PC-9 (cell line): Measurements from ENCODE around the gene TMSB4X. TPM values are rescaled to one million over a fixed set of nuclear protein-coding genes. Genes with fewer than 3 reads are reported as not detected.

Experiments used
- BruUV-seq: library from RNA; stranded (reverse); fragments of 400-500 nt; replicated peaks from 2 replicates; lab custom pipeline; 2021; lab: Mats Ljungman, UMichigan
- CTCF ChIA-PET: fragments of 300-600 bp; sonication (Branson Sonifier 250); formaldehyde crosslinking; loops from one replicate; lab custom pipeline; 2022; ENCODE audit warnings: antibody characterized with exemption; lab: Charles Lee
- POLR2A ChIA-PET: fragments of 300-600 bp; sonication (Branson Sonifier 250); formaldehyde crosslinking; loops from one replicate; lab custom pipeline; 2022; ENCODE audit warnings: antibody characterized with exemption; ENCODE audit not compliant: unreplicated experiment; lab: Charles Lee
- DNase-seq, 2 experiments: peaks; one replicate each; pipeline versions ENCODE4 v3.0.0 to v3.0.0-alpha.2; 2015 to 2022; ENCODE audit warnings: mixed read lengths in 1 of 2
- H2AFZ ChIP-seq: fragments of 200-600 bp; sonication (generic); 2 replicates; pipeline ENCODE4 v1.8.1; 2017; ENCODE audit warnings: antibody characterized with exemption
- H3F3A ChIP-seq: fragments of 200-600 bp; sonication (generic); 2 replicates; pipeline ENCODE4 v1.8.1; 2017; ENCODE audit warnings: antibody characterized with exemption, mild to moderate bottlenecking, low read depth; ENCODE audit not compliant: insufficient read depth
- H3K27ac ChIP-seq: fragments of 200-600 bp; sonication (generic); 2 replicates; pipeline ENCODE4 v1.6.1; 2016; ENCODE audit warnings: mixed run types
- H3K27me3 ChIP-seq: fragments of 200-600 bp; sonication (generic); 2 replicates; pipeline ENCODE4 v1.6.1; 2016; ENCODE audit warnings: low read depth, mixed run types; ENCODE audit not compliant: insufficient read depth
- H3K36me3 ChIP-seq: fragments of 200-600 bp; sonication (generic); 2 replicates; pipeline ENCODE4 v1.6.1; 2016; ENCODE audit warnings: low read depth, mixed run types
- H3K4me1 ChIP-seq: fragments of 200-600 bp; sonication (generic); replicated peaks from 2 replicates; pipeline ENCODE4 v1.6.1; 2016; ENCODE audit warnings: mixed run types; ENCODE audit not compliant: insufficient read depth
- H3K4me2 ChIP-seq: fragments of 200-600 bp; sonication (generic); 2 replicates; pipeline ENCODE4 v1.6.1; 2017; ENCODE audit warnings: mixed run types
- H3K4me3 ChIP-seq: fragments of 200-600 bp; sonication (generic); 2 replicates; pipeline ENCODE4 v1.6.1; 2016; ENCODE audit warnings: mixed run types
- H3K79me2 ChIP-seq: fragments of 200-600 bp; sonication (generic); 2 replicates; pipeline ENCODE4 v1.6.1; 2017; ENCODE audit warnings: low read depth, mixed run types
- H3K9me2 ChIP-seq: fragments of 200-600 bp; sonication (generic); 2 replicates; pipeline ENCODE4 v1.8.1; 2017; ENCODE audit warnings: mild to moderate bottlenecking; ENCODE audit not compliant: insufficient read depth
- H3K9me3 ChIP-seq: fragments of 200-600 bp; sonication (generic); 2 replicates; pipeline ENCODE4 v1.8.1; 2016; ENCODE audit warnings: low read depth; ENCODE audit not compliant: insufficient read depth
- H4K20me1 ChIP-seq: fragments of 200-600 bp; sonication (generic); 2 replicates; pipeline ENCODE4 v1.8.1; 2017; ENCODE audit not compliant: insufficient read depth
- EZH2 ChIP-seq: fragments of 200-600 bp; sonication (generic); IDR thresholded peaks from 2 replicates; pipeline ENCODE4 v1.8.0; 2017; ENCODE audit warnings: antibody characterized with exemption, low read depth
- intact Hi-C: fragments of 100-400 bp; cut with micrococcal nuclease; formaldehyde crosslinking; loops from one replicate; pipeline ENCODE4 v1.10.0; 2022; ENCODE audit not compliant: unreplicated experiment
- total RNA-seq: library from RNA; stranded (reverse); gene quantifications from 2 replicates; pipeline ENCODE4 v1.2.3, GENCODE V29; 2021
- TF ChIP-seq, protein P1 (sequence below): fragments of 200-600 bp; sonication (generic); conservative IDR thresholded peaks from 2 replicates; pipeline ENCODE4 v1.6.1; 2017; ENCODE audit warnings: mixed run types, antibody characterized with exemption, mild to moderate bottlenecking, moderate library complexity

TMSB4X gene
- total RNA-seq, 1 experiment from 2014 or later: 2,589 TPM

DNA sequence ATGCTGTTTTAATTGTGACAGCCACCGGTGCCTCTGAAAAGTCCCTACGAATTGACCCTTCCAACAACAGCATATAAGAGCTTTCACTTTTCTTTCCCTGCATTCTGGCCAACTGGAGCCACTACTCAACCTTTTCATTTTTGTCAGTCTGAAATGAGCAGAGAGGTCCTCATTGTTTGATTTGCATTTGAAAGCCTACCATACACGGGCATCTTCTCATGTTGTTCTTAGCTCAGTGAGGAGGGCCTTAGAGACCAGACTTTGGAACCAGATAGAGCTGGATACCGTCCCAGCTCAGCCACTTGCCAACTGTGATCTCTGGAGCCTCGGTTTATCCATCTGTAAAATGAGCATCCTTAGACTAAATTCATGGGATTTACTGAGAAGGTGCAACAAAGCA is 16.9 kb upstream of the TMSB4X start:
- ChIA-PET CTCF (no interaction called here), POLR2A (interaction anchor here (0.9 kb wide), 1 partner anchor 21 kb away, joined by 9 read pairs; no protein-coding TSS in a partner anchor)
- Histone ChIP-seq H3K4me2 (no peak overlapping the region), H3K27me3 (no peaks in the 10 kb centered on the region), H3K4me3 (no peak overlapping the region), H3K4me1 (peaks cover 29% of the 10 kb centered on the region), H3K9me3 (no peaks in the 10 kb centered on the region), H3F3A (peaks cover 21% of the 10 kb centered on the region; the same call in 1 of the 2 replicates), H2AFZ (no peak overlapping the region), H3K79me2 (no peaks in the 10 kb centered on the region), H3K36me3 (no peaks in the 10 kb centered on the region), H4K20me1 (no peaks in the 10 kb centered on the region), H3K9me2 (no peaks in the 10 kb centered on the region), H3K27ac (peak overlapping the region; percentile 99; the same call in 1 of the 2 replicates)
- DNase-seq: no peak
- intact Hi-C loops: no loop called here
- no peak for TF ChIP-seq EZH2
- TF ChIP-seq, protein P1, sequence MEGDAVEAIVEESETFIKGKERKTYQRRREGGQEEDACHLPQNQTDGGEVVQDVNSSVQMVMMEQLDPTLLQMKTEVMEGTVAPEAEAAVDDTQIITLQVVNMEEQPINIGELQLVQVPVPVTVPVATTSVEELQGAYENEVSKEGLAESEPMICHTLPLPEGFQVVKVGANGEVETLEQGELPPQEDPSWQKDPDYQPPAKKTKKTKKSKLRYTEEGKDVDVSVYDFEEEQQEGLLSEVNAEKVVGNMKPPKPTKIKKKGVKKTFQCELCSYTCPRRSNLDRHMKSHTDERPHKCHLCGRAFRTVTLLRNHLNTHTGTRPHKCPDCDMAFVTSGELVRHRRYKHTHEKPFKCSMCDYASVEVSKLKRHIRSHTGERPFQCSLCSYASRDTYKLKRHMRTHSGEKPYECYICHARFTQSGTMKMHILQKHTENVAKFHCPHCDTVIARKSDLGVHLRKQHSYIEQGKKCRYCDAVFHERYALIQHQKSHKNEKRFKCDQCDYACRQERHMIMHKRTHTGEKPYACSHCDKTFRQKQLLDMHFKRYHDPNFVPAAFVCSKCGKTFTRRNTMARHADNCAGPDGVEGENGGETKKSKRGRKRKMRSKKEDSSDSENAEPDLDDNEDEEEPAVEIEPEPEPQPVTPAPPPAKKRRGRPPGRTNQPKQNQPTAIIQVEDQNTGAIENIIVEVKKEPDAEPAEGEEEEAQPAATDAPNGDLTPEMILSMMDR: no peak
- no TSS peak for BruUV-seq

DNA sequence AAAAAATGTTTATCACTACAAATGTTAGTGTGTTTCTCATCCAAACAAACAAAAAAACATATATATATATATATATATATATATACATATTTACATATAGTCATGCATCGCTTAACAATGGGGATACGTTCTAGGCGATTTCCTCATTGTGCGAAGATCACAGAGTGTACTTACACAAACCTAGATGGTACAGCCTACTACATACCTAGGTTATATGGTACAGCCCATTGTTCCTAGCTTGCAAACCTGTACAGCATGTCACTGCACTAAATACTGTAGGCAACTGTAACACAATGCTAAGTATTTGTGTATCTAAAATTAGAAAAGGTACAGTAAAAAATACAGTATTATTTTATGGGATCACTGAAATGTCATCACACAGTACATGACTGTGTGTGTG is 16.4 kb upstream of the TMSB4X start:
- H3K4me1 ChIP-seq: peaks cover 29% of the 10 kb centered on the region
- BruUV-seq: no TSS peak
- H3K27ac ChIP-seq: no peak overlapping the region
- CTCF ChIA-PET: no interaction called here
- no peak overlapping the region for H2AFZ ChIP-seq
- intact Hi-C loops: no loop called here
- no peaks in the 10 kb centered on the region for H3K9me2 ChIP-seq
- no peaks in the 10 kb centered on the region for H4K20me1 ChIP-seq
- H3F3A ChIP-seq: peaks cover 21% of the 10 kb centered on the region; the same call in 1 of the 2 replicates
- POLR2A ChIA-PET: interaction anchor here (0.9 kb wide), 1 partner anchor 21 kb away, joined by 9 read pairs; no protein-coding TSS in a partner anchor
- no peaks in the 10 kb centered on the region for H3K36me3 ChIP-seq
- DNase-seq: no peak
- H3K4me2 ChIP-seq: no peak overlapping the region
- no peaks in the 10 kb centered on the region for H3K9me3 ChIP-seq
- TF ChIP-seq, protein P1: no peak
- TF ChIP-seq EZH2: no peak
- no peaks in the 10 kb centered on the region for H3K27me3 ChIP-seq
- no peaks in the 10 kb centered on the region for H3K79me2 ChIP-seq
- H3K4me3 ChIP-seq: no peak overlapping the region

DNA sequence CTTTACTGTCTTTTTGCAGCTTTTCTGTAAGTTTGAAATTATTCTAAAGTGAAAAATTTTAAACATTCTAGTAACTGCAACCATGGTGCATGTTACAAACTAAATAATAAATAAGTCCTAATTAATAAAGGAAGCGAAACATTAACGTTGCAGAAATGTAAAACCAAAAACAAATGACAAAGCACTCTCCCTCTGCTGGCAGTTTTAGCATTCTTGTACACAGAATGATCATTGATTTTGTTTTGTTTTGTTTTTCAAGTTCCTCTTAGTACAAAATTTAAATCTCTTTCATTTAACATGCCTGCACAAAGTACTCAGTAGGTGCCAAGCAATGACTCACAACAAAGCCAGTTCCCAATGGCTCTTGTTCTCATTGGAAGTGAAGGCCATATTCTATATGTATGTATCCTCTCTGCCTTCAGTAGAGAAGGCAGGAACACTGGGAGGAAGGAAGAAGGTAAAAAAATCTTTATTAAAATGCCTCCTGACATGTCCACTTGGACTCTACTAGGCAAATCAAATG is 13.7 kb upstream of the TMSB4X start:
- peaks cover 15% of the 10 kb centered on the region; the same call in 1 of the 2 replicates for H3F3A ChIP-seq
- H3K36me3 ChIP-seq: no peaks in the 10 kb centered on the region
- no peak for TF ChIP-seq EZH2
- TF ChIP-seq, protein P1: no peak
- H4K20me1 ChIP-seq: no peaks in the 10 kb centered on the region
- intact Hi-C loops: no loop called here
- no peak for DNase-seq
- H3K79me2 ChIP-seq: no peaks in the 10 kb centered on the region
- no peaks in the 10 kb centered on the region for H3K27me3 ChIP-seq
- BruUV-seq: no TSS peak
- H3K4me1 ChIP-seq: peaks cover 18% of the 10 kb centered on the region
- H3K4me3 ChIP-seq: no peak overlapping the region
- no peak overlapping the region for H2AFZ ChIP-seq
- no peaks in the 10 kb centered on the region for H3K9me2 ChIP-seq
- no peaks in the 10 kb centered on the region for H3K9me3 ChIP-seq
- ChIA-PET POLR2A (interaction anchor here (0.6 kb wide), 1 partner anchor 13 kb away, joined by 8 read pairs; no protein-coding TSS in a partner anchor), CTCF (no interaction called here)
- no peak overlapping the region for H3K4me2 ChIP-seq
- H3K27ac ChIP-seq: no peak overlapping the region
